ENCODE data around the gene VAPB. TPM values are rescaled to one million over a fixed set of nuclear protein-coding genes. Genes with fewer than 3 reads are reported as not detected.
"Not testable (repeated sequence)": the region's sequence is repeated elsewhere in the genome, so short reads cannot be mapped to it uniquely, and the experiment has no call there.

Gene VAPB
- polyA plus RNA-seq, 3 donors = 57.1 to 61.4 (median 58.4) TPM

DNA sequence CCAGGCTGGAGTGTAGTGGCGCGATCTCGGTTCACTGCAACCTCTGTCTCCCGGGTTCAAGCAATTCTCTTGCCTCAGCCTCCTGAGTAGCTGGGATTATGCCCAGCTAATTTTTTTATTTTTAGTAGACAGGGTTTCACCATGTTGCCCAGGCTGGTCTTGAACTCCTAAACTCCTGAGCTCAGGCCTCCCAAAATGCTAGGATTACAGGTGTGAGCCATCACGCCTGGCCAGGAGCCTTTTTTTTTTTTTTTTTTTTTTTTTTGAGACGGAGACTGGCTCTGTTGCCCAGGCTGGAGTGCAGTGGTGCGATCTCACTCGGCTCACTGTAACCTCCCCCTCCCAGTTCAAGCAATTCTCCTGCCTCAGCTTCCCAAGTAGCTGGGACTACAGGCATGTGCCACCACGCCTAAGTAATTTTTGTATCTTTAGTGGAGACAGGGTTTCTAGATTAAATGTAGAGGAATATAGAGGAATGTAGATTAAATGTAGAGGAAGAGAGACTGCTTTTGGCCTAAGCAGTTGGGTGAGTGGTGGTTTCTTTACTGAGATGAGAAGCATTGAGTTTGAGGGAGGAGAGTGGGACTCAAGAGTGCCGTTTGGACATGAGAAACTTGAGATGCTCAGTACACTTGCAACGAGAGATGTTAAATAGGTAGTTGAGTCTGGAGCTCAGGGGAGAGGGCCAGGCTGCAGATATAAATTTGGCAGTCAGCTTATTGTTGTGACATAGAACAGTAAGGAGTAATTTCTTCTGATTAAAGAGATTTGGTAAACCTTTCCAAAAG lies 16.7 kb downstream of the VAPB start:
- no peak for DNase-seq (ENCODE audit: low read depth in 3 of 3, low spot score in 2 of 3)

DNA sequence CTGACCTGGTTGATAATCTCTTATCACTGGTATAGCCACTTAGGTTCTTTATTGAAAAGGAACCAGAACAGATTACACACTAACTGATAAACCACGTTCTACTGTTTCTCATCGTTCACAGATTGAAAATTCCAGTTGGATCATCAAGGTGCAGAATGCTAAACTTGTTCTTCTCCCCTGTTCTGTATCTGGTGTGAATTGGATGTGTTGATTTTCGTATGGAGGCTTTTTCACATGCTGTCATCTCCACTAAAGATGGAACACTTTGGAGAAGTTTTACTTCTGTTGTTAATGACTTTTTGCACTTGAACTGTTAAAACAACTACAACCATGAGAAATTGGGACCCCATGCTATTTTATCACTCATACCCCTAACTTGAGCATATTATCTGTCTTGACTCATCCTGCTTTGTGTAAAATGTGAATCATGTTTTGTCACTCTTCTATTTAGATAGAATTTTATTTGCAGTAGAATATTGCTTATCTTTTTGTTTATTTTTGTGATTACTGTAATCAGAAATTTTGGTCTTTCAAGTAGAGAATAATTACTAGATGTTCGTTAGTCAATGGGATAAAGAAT lies 17.5 kb downstream of the VAPB start:
- no peak for DNase-seq (ENCODE audit: low read depth in 3 of 3, low spot score in 2 of 3)

DNA sequence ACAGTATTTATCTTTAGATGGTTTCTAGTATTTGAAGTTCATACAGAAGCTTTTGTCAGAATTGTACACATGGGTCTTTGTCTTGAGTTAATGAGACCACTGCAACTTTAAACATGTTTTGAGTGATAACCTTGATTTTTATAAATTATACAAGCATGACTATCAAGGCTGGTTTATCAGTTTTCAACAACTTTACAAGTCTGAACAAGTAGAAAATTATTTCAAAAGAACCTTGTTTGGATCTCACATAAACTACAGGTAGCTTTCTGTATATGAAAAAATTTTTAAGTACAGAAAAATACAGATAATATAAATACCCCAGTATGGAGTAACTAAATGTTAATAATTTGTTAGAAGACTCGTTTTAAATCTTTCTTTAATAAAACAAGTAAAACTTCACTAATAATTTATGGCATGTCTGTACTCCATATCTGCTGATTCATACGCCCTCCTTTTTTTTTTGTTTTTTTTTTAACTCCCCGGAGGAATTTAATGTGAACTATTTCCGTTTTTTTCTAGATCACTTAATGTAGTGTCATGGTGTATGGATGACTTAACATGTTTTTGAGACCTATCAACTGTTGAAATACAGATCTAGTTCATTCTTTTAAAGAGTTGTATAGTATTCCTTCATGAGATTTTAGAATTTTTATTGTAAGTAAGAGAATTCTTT lies 18.3 kb downstream of the VAPB start:
- DNase-seq (ENCODE audit: low read depth in 3 of 3, low spot score in 2 of 3) = no peak

DNA sequence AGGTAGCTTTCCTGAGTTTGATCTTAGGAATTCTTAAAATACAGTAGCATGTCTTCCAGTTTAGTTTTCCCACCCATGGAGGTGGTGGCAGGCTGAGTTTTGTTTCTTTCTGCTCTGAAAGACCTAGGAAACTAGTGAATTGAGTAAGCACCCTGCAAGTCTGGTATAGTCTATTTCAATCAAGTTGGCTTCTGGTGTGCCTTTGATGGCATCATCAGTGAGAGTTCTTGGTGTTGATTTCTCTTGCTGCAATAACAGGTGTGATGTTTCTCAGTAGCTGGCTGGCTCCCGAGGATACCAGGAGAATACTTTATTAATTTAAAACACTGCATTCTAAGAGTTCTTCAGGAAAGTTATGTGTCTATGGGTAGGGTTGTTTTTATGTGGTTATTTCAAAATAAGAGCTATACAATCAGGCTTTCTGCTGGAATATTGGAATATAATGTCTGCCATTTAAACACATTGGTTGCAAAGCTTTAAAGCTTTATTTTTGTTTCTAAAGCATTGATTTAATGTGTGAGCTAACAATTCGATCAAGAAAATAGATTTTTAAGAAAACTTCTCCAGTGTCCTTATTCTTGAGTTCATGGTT lies 19.0 kb downstream of the VAPB start:
- DNase-seq (ENCODE audit: low read depth in 3 of 3, low spot score in 2 of 3) = no peak

DNA sequence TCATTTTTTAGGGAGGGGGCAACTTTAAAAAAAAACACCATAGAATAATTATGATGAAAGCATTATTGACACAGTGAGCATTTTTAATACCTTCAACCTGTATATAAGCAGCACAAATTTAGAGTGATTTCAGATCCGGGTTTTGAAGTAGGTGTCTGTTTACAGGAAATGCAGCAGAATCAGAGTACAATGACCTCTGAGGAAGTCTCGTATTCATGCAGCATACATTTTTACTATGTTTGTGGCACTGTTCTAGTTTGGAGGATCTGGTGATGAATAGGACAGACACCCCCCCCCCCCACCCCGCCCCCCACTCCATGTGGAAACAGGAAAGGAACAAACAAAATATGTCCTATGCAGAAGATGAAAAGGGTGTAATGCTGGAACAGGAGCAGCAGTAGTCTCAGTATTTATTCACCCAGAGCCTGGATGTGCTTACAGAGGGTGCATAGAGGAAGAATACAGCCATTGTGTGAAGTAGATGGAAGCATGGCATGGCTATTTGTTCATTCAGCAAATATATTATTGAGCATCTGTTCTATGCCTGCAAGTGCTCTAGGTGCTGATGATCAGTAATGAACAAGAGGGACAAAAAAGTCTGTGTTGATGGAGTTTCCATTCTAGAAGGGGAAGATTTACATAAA lies 19.7 kb downstream of the VAPB start:
- no peak for DNase-seq (ENCODE audit: low read depth in 3 of 3, low spot score in 2 of 3)

DNA sequence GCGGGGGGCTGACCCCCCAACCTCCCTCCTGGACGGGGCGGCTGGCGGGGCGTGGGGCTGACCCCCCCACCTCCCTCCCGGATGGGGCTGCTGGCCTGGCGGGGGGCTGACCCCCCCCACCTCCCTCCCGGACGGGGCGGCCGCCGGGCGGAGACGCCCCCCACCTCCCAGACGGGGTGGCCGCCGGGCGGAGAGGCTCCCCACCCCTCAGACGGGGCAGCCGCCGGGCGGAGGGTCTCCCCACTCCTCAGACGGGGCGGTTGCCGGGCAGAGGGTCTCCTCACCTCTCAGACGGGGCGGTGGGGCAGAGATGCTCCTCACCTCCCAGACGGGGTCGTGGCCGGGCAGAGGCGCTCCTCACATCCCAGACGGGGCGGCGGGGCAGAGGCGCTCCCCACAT lies 25.2 kb downstream of the VAPB start:
- DNase-seq (ENCODE audit: low read depth in 3 of 3, low spot score in 2 of 3) = not testable (repeated sequence)

DNA sequence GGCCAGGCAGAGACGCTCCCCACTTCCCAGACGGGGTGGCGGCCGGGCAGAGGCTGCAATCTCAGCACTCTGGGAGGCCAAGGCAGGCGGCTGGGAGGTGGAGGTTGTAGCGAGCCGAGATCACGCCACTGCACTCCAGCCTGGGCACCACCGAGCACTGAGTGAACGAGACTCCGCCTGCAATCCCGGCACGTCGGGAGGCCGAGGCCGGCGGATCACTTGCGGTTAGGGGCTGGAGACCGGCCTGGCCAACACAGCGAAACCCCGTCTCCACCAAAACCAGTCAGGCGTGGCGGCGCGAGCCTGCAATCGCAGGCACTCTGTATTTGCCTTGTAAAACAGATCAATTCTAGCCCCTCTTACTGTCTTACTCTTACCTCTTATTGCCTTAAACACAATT lies 25.8 kb downstream of the VAPB start:
- DNase-seq (ENCODE audit: low read depth in 3 of 3, low spot score in 2 of 3) = not testable (repeated sequence)

DNA sequence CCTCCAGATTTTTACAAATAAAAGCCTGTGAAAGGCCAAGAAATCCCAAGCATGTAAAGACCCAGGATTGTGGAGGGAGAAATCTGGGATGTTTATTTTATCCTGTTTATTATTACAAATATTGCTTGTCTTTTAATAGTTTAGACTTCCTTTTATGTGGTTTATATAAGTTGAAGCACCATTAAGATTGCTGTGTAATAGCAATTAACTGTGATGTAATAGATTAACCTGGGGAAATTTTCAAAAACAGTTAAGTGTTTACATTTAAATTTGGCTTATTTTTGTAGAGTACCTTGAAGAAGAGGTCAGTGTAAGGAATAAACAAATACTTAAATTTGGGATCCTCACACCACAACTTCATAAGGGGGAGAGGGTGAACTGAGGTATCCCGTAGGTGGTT lies 27.0 kb downstream of the VAPB start:
- DNase-seq (ENCODE audit: low read depth in 3 of 3, low spot score in 2 of 3) = no peak

DNA sequence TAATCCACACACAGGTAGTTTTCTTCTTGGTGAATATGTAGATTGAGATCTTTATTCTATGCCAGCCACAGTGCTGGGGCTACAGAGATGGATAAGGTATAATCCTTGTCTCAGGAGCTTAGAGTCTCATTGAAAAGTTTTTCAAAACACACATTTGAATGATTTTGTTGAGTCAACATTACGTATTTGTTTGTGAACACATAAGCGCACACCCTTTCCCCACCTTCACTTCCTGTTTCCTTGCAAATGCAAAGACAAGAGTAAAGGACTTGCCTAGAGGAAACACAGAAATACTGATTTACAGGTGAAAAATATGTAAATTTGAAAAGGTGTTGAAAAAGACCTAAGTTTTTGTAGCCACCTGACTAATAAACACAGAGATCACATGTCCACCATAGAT lies 27.8 kb downstream of the VAPB start:
- DNase-seq (ENCODE audit: low read depth in 3 of 3, low spot score in 2 of 3) = no peak

DNA sequence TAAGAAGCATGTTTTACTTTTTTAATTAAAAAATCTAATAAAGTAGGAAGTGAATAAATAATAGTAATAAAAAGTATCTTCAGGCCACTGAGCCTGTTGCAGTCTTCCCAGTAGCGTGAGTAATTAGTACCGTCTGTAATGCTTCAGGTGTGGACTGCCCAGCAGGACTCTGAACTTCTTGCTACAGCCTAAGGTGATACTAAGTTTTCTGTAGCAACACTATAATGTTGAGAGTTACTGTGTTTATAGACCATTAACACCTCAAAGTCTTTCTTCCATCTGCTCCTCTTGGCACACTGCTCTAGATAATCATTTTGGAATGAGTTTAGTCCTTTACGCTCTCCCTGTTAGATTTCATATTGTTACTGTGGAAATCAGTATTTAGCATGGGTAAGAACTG lies 28.4 kb downstream of the VAPB start:
- DNase-seq (ENCODE audit: low read depth in 3 of 3, low spot score in 2 of 3) = no peak

DNA sequence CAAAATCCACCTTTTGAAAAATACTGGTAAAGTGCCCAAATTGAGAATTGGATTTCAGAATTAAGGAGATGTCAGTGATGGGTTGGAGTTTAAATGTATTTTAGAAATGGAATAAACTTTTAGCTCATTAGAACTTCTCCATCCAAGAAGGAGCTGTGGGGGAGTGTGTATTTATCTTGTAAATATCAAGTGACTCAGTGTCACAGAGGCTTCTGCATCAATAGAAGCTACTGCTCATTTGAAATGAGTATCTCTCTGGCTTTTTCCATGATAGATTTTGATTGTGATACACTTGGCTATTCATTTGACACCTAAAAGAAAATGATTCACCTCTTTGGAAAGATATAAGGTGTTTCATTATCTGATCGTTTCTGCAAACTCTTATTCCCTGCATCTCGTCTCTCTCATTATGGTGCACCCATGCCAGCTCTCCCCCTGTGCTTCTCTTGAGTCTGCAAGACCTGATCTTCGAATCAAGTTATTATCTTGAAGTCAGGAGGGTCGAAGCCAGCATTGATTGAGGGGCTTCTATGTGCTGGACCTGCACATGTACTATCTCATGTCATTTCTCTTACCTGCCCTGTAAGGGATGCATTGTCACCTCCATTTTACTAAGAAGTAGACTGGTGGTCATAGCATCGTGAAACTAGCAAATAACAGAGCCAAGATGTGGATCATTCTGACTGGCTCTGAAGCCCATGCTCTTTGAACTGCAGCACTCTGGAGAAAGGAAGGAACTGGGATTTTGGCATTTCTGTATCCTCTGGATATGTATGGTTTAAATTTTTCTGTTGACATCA lies 30.1 kb downstream of the VAPB start:
- no peak for DNase-seq (ENCODE audit: low read depth in 3 of 3, low spot score in 2 of 3)

DNA sequence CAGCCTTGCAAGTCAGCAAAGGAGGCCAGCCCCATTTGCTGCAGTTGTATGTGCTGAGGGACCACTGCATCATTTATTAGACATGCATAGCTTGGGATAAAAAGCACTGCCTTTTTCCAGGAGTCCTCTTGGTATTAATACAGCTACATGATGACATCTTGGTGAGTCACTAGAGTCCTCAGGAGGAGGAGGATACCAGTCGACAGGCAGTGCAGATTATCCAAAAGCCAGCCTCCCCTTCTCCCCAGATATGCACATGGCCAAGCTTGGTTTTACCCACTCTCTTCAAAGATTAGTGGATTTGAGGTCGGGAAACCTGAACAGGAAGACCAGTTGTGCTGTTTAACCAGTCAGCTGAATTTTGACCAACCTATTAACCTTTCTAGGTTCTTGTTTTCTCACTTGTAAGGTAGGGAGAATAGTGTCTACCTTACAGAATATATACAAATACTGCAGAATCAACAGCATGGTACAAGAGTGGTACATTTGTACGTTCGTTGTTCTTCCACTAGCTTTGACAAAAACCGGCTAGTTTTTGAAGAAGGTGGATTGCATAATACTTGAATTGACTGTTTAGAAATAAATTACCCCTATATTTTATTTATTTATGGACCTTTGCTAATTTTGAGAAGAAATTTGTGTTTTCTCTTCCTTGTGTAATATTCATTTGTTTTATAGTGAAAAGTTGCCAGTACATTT lies 31.9 kb downstream of the VAPB start:
- DNase-seq (ENCODE audit: low read depth in 3 of 3, low spot score in 2 of 3) = no peak

DNA sequence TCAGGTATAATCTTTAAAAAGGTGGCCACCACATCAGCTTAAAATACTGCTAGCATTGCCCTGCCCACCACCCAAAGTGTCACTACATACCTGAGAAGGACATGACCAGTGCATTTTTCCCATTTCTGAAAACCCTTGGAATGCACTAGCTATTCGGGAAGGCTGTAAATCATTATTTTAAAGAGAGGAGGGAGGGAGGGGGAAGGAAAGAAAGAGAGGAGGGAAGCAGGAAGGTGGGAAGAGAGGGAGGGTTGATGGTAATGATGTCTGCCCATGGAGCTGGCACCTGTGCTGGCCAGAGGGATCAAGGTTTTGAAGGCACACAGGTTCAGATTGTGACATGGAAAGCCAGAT lies 32.4 kb downstream of the VAPB start:
- no peak for DNase-seq (ENCODE audit: low read depth in 3 of 3, low spot score in 2 of 3)

DNA sequence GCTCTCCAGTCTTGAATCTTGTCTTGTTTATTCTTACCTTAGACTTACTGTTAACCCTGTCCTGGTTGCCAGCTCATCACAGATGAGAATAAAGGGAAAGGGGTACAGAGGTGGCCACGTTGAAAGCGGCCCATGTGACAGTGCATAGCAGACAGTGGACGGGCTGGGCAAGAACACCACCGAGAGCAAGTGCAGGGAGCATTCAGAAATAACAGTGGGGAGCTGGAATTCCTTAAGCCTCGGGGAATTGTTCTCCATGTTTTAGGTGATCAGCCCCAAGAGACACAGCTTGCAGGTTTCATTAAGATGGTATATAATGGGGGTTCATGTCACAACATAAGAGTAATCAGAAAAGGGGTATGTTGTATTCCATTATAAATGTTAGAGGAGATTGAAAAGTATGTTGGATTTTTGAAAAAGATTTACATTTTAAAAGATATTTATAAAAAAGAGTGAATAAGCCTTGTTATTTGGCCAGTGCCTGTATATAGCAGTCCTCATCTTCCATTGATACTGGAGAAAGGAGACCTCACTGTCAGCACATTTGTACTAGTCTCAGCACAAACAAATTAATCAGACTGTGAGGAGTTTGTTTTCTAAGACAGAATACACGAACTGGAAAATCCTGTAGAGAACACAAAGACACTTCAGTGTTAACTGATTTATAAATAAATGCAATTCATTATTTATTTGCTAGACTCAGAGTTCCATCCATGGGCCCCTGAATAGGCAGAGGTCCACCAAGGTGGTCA lies 35.4 kb downstream of the VAPB start:
- no peak for DNase-seq (ENCODE audit: low read depth in 3 of 3, low spot score in 2 of 3)

DNA sequence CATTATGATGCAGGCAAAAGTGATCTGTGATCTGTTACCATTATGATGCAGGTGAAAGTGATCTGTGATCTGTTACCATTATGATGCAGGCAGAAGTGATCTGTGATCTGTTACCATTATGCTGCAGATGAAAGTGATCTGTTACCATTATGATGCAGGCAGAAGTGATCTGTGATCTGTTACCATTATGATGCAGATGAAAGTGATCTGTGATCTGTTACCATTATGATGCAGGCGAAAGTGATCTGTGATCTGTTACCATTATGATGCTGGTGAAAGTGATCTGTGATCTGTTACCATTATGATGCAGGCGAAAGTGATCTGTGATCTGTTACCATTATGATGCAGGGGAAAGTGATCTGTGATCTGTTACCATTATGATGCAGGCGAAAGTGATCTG lies 38.5 kb downstream of the VAPB start:
- DNase-seq (ENCODE audit: low read depth in 3 of 3, low spot score in 2 of 3) = not testable (repeated sequence)

DNA sequence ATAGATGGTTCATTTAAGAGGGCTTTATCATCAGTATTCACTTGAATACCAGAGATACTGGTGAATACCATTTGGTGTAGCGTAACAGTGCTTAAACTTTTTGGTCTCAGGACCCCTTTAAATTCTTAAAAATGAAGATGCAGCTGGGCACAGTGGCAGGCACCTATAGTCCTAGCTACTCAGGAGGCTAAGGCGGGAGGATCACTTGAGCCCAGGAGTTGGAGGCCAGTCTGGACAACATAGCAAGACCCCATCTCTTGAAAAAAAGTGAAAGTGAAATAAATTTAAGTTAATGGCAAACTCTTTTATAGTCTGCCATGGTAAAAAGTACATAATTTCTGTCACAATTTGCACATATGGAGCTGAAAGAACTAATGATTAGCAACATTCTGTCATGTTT lies 39.3 kb downstream of the VAPB start:
- no peak for DNase-seq (ENCODE audit: low read depth in 3 of 3, low spot score in 2 of 3)

DNA sequence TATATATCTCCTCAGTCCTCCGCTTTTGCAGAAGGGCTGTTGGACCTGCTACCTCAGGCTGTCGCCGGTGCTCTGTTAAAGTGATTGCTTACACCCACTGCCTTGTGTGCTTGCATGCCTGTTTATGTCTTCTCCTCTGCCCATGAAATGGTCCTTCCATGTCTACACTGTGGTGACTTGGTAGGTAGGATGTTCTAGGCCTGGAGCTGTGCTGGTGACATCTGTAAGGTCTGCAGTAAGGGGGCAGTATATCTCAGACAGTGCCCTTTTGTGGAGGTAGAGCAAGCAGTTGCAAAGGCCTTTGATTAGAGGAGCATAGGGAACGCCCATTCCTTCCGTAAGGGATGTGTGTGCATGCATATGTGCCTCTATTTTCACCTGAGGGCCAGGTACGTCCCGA lies 40.3 kb downstream of the VAPB start:
- DNase-seq (ENCODE audit: low read depth in 3 of 3, low spot score in 2 of 3) = no peak

DNA sequence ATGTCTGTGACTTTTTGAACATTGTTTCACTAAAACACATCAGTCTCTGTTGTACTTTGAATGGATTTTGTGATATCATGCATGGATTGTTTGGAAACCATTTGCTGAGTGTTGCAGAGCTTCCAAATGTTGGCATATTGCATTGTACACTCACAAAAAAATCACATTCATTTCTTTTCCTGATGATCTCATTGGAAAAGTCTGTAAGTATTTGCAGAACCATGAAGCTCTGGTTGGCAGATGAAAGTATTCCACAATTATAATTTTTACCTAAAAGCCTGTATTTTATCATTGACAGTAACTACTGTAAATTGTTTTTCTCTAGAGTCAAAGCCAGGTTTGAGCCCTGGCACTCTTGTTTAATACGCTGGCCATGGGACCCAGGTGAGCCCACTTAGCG lies 42.1 kb downstream of the VAPB start:
- no peak for DNase-seq (ENCODE audit: low read depth in 3 of 3, low spot score in 2 of 3)
